ENCODE data around the gene AKR1C3. TPM values are rescaled to one million over a fixed set of nuclear protein-coding genes. Genes with fewer than 3 reads are reported as not detected.

AKR1C3 gene
- total RNA-seq, 1 donor from 2014 or later: 84.4 TPM

- Histone ChIP-seq H3K4me3 (no peak overlapping the region), H3K36me3 (no peaks in the 10 kb centered on the region), H3K4me1 (peaks cover 10% of the 10 kb centered on the region), H3K27ac (peak overlapping the region; percentile 20), H3K9me3 (no peaks in the 10 kb centered on the region), H3K27me3 (ENCODE audit: low read depth) (no peaks in the 10 kb centered on the region)
- intact Hi-C loops (cut with DNase I): no loop called here
- TF ChIP-seq, protein P1, sequence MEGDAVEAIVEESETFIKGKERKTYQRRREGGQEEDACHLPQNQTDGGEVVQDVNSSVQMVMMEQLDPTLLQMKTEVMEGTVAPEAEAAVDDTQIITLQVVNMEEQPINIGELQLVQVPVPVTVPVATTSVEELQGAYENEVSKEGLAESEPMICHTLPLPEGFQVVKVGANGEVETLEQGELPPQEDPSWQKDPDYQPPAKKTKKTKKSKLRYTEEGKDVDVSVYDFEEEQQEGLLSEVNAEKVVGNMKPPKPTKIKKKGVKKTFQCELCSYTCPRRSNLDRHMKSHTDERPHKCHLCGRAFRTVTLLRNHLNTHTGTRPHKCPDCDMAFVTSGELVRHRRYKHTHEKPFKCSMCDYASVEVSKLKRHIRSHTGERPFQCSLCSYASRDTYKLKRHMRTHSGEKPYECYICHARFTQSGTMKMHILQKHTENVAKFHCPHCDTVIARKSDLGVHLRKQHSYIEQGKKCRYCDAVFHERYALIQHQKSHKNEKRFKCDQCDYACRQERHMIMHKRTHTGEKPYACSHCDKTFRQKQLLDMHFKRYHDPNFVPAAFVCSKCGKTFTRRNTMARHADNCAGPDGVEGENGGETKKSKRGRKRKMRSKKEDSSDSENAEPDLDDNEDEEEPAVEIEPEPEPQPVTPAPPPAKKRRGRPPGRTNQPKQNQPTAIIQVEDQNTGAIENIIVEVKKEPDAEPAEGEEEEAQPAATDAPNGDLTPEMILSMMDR (IDR thresholded peaks at IDR 0.05): no peak
- DNase-seq (no peak), ATAC-seq (peak in 1 of 2 donors; percentile 29)
Measured at GRCh38 chr10:5076615-5077014, 17.6 kb upstream of the AKR1C3 start.

GRCh38 chr10:5078547-5079180 is 15.6 kb upstream of the AKR1C3 start:
- Histone ChIP-seq H3K27ac (no peak overlapping the region), H3K4me1 (no peaks in the 10 kb centered on the region), H3K4me3 (no peak overlapping the region), H3K9me3 (no peaks in the 10 kb centered on the region), H3K27me3 (ENCODE audit: low read depth) (no peaks in the 10 kb centered on the region), H3K36me3 (no peaks in the 10 kb centered on the region)
- DNase-seq (no peak), ATAC-seq (no peak)
- TF ChIP-seq, protein P1 (IDR thresholded peaks at IDR 0.05): no peak
- intact Hi-C loops (cut with DNase I): no loop called here

DNA sequence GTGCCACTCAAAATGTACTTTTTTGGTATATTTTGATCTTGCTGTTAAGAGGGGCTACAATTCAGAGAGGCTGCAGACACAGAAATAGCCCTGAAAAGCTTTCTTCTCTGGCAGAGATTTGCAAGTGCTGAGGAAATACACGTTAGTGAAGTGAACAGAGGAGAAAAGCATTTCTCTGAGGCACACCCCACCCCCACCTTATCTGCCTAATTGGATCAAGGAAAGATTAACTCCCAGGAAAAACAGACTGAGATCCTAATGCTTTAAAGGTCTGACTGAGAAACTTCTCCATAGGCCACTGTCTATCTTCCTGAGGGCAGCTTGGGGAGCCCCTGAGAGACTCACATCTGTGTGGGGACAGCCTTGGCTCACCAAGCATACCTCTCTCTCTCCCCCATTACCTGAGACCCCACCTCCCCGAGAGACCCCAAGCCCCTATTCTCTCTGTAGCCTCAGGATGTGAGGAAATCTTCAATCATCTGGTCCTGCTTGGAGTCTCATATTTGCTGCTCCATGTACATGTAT is 14.8 kb upstream of the AKR1C3 start:
- H3K27me3 ChIP-seq (ENCODE audit: low read depth): no peaks in the 10 kb centered on the region
- intact Hi-C loops (cut with DNase I): no loop called here
- no peak for DNase-seq

GRCh38 chr10:5079836-5080235 is 14.4 kb upstream of the AKR1C3 start:
- Histone ChIP-seq H3K27ac (no peak overlapping the region), H3K9me3 (no peaks in the 10 kb centered on the region), H3K36me3 (no peaks in the 10 kb centered on the region), H3K4me1 (no peaks in the 10 kb centered on the region), H3K27me3 (ENCODE audit: low read depth) (no peaks in the 10 kb centered on the region), H3K4me3 (no peak overlapping the region)
- intact Hi-C loops (cut with DNase I): no loop called here
- TF ChIP-seq, protein P1 (IDR thresholded peaks at IDR 0.05): no peak
- DNase-seq (no peak), ATAC-seq (no peak)

More for the DNA sequence above, 14.8 kb upstream of the AKR1C3 start:
- no peaks in the 10 kb centered on the region for H3K9me3 ChIP-seq
- no peaks in the 10 kb centered on the region for H3K36me3 ChIP-seq
- H3K4me1 ChIP-seq: no peaks in the 10 kb centered on the region
- no peak overlapping the region for H3K4me3 ChIP-seq
- TF ChIP-seq, protein P1 (IDR thresholded peaks at IDR 0.05): no peak
- no peak for ATAC-seq
- H3K27ac ChIP-seq: no peak overlapping the region

GRCh38 chr10:5081091-5081490 is 13.1 kb upstream of the AKR1C3 start:
- Histone ChIP-seq H3K36me3 (no peaks in the 10 kb centered on the region), H3K9me3 (no peaks in the 10 kb centered on the region), H3K4me1 (no peaks in the 10 kb centered on the region), H3K27ac (no peak overlapping the region), H3K4me3 (no peak overlapping the region), H3K27me3 (ENCODE audit: low read depth) (no peaks in the 10 kb centered on the region)
- no peak for ATAC-seq
- intact Hi-C loops (cut with DNase I): no loop called here
- no peak for DNase-seq
- TF ChIP-seq, protein P1 (IDR thresholded peaks at IDR 0.05): no peak
